Neural progenitor cell (in vitro differentiated cells): Measurements from ENCODE around the gene ITGB5. TPM values are rescaled to one million over a fixed set of nuclear protein-coding genes. Genes with fewer than 3 reads are reported as not detected.

ENCODE experiments used
- DNase-seq: peaks from one replicate; pipeline ENCODE4 v3.0.0-alpha.2; 2016; ENCODE audit warnings: low spot score
- H2AFZ ChIP-seq: fragments of 200-600 bp; sonication (generic); replicated peaks from 2 replicates; pipeline ENCODE4 v1.6.1; 2016; ENCODE audit warnings: antibody characterized with exemption
- H3F3A ChIP-seq: fragments of 200-600 bp; sonication (generic); 2 replicates; pipeline ENCODE4 v1.6.1; 2016; ENCODE audit warnings: antibody characterized with exemption, low read depth
- H3K27ac ChIP-seq: fragments of 200-600 bp; sonication (generic); 2 replicates; pipeline ENCODE4 v1.5.1; 2016; ENCODE audit warnings: mild to moderate bottlenecking
- H3K27me3 ChIP-seq: fragments of 200-600 bp; sonication (generic); 2 replicates; pipeline ENCODE4 v1.6.1; 2016; ENCODE audit warnings: mild to moderate bottlenecking, moderate library complexity
- H3K36me3 ChIP-seq: fragments of 200-600 bp; sonication (generic); 2 replicates; pipeline ENCODE4 v1.5.1; 2016
- H3K4me1 ChIP-seq: fragments of 200-600 bp; sonication (generic); 2 replicates; pipeline ENCODE4 v1.6.1; 2016; ENCODE audit warnings: mixed run types
- H3K4me2 ChIP-seq: fragments of 200-600 bp; sonication (generic); 2 replicates; pipeline ENCODE4 v1.6.1; 2016
- H3K4me3 ChIP-seq: fragments of 200-600 bp; sonication (generic); 2 replicates; pipeline ENCODE4 v1.5.1; 2016
- H3K79me2 ChIP-seq: fragments of 200-600 bp; sonication (generic); 2 replicates; pipeline ENCODE4 v1.6.1; 2016; ENCODE audit warnings: low read depth
- H3K9ac ChIP-seq: fragments of 200-600 bp; sonication (generic); 2 replicates; pipeline ENCODE4 v1.6.1; 2016
- H3K9me3 ChIP-seq: fragments of 200-600 bp; sonication (generic); 2 replicates; pipeline ENCODE4 v1.5.1; 2016; ENCODE audit warnings: low read depth
- H4K20me1 ChIP-seq: fragments of 200-600 bp; sonication (generic); 2 replicates; pipeline ENCODE4 v1.6.1; 2016; ENCODE audit warnings: low read depth
- H3K27ac Mint-ChIP-seq: 3 replicates; pipeline ENCODE4 v1.8.0; 2021; ENCODE audit warnings: mixed read lengths
- H3K27me3 Mint-ChIP-seq: 2 replicates; pipeline ENCODE4 v1.8.0; 2022; ENCODE audit warnings: low read depth, mild to moderate bottlenecking, inconsistent platforms, moderate library complexity, mixed read lengths; ENCODE audit not compliant: insufficient read depth
- H3K36me3 Mint-ChIP-seq: 3 replicates; pipeline ENCODE4 v1.8.0; 2021; ENCODE audit warnings: mixed read lengths
- H3K4me1 Mint-ChIP-seq: 3 replicates; pipeline ENCODE4 v1.8.0; 2021; ENCODE audit warnings: mixed read lengths
- H3K4me3 Mint-ChIP-seq: 3 replicates; pipeline ENCODE4 v1.8.0; 2021; ENCODE audit warnings: mild to moderate bottlenecking, moderate library complexity, mixed read lengths
- H3K9me3 Mint-ChIP-seq: 3 replicates; pipeline ENCODE4 v1.8.0; 2020; ENCODE audit warnings: mixed read lengths
- CTCF ChIP-seq: fragments of 200-600 bp; sonication (generic); IDR thresholded peaks from 2 replicates; pipeline ENCODE4 v1.5.1; 2017; ENCODE audit warnings: antibody characterized with exemption, mild to moderate bottlenecking
- EZH2 ChIP-seq: fragments of 200-600 bp; sonication (generic); IDR thresholded peaks from 2 replicates; pipeline ENCODE4 v1.6.1; 2017; ENCODE audit warnings: antibody characterized with exemption, mild to moderate bottlenecking, moderate library complexity
- EZH2phosphoT487 ChIP-seq: fragments of 200-600 bp; sonication (generic); IDR thresholded peaks from 2 replicates; pipeline ENCODE4 v1.6.1; 2017; ENCODE audit warnings: antibody characterized with exemption
- total RNA-seq: library from RNA; depleted of rRNA; stranded (reverse); fragments of >200 nt; gene quantifications from 2 replicates; pipeline ENCODE4 v1.2.3, GENCODE V29; 2015; ENCODE audit warnings: low replicate concordance

The ITGB5 gene
- total RNA-seq, 1 donor from 2014 or later = 55.8 TPM

GRCh38 chr3:124851136-124851535 is 36.0 kb downstream of the ITGB5 start:
- Mint-ChIP-seq H3K27me3 (no peaks in the 10 kb centered on the region), H3K36me3 (peaks cover 16% of the 10 kb centered on the region), H3K4me3 (no peak overlapping the region), H3K4me1 (peaks cover 25% of the 10 kb centered on the region), H3K27ac (no peak overlapping the region), H3K9me3 (no peaks in the 10 kb centered on the region)
- Histone ChIP-seq H3K27ac (no peak overlapping the region), H3K9ac (no peak overlapping the region), H3K9me3 (no peaks in the 10 kb centered on the region), H3K27me3 (no peaks in the 10 kb centered on the region), H3F3A (no peaks in the 10 kb centered on the region), H4K20me1 (no peaks in the 10 kb centered on the region), H2AFZ (no peak overlapping the region), H3K79me2 (no peaks in the 10 kb centered on the region), H3K36me3 (no peaks in the 10 kb centered on the region), H3K4me3 (no peak overlapping the region), H3K4me2 (no peak overlapping the region), H3K4me1 (peaks cover 4% of the 10 kb centered on the region)
- no peak for TF ChIP-seq EZH2phosphoT487
- TF ChIP-seq EZH2 = no peak
- no peak for TF ChIP-seq CTCF
- no peak for DNase-seq

GRCh38 chr3:124850633-124851032 is 36.5 kb downstream of the ITGB5 start:
- H3K4me1 Mint-ChIP-seq = peaks cover 25% of the 10 kb centered on the region
- peak; percentile 19 for DNase-seq
- Histone ChIP-seq H3K4me2 (no peak overlapping the region), H3K4me3 (no peak overlapping the region), H3K9me3 (no peaks in the 10 kb centered on the region), H3K27me3 (no peaks in the 10 kb centered on the region), H3F3A (no peaks in the 10 kb centered on the region), H3K79me2 (no peaks in the 10 kb centered on the region), H3K9ac (no peak overlapping the region), H2AFZ (no peak overlapping the region), H4K20me1 (no peaks in the 10 kb centered on the region), H3K4me1 (peaks cover 4% of the 10 kb centered on the region), H3K36me3 (no peaks in the 10 kb centered on the region), H3K27ac (no peak overlapping the region)
- no peak overlapping the region for H3K4me3 Mint-ChIP-seq
- peaks cover 16% of the 10 kb centered on the region for H3K36me3 Mint-ChIP-seq
- TF ChIP-seq EZH2phosphoT487 = no peak
- no peak for TF ChIP-seq EZH2
- no peak for TF ChIP-seq CTCF
- H3K27ac Mint-ChIP-seq = no peak overlapping the region
- H3K27me3 Mint-ChIP-seq = no peaks in the 10 kb centered on the region
- H3K9me3 Mint-ChIP-seq = no peaks in the 10 kb centered on the region

GRCh38 chr3:124850212-124850611 is 37.0 kb downstream of the ITGB5 start:
- no peak overlapping the region for H3K4me2 ChIP-seq
- Mint-ChIP-seq H3K4me1 (peaks cover 25% of the 10 kb centered on the region), H3K27ac (peak overlapping the region; percentile 48), H3K4me3 (no peak overlapping the region), H3K27me3 (peaks cover 2% of the 10 kb centered on the region), H3K9me3 (no peaks in the 10 kb centered on the region), H3K36me3 (peaks cover 14% of the 10 kb centered on the region)
- no peaks in the 10 kb centered on the region for H3K9me3 ChIP-seq
- no peak overlapping the region for H3K9ac ChIP-seq
- no peak overlapping the region for H3K27ac ChIP-seq
- peaks cover 4% of the 10 kb centered on the region for H3K4me1 ChIP-seq
- no peaks in the 10 kb centered on the region for H3K27me3 ChIP-seq
- TF ChIP-seq EZH2phosphoT487 (no peak), EZH2 (no peak), CTCF (no peak)
- no peaks in the 10 kb centered on the region for H3K36me3 ChIP-seq
- H3K79me2 ChIP-seq = no peaks in the 10 kb centered on the region
- no peaks in the 10 kb centered on the region for H4K20me1 ChIP-seq
- H3K4me3 ChIP-seq = no peak overlapping the region
- H2AFZ ChIP-seq = no peak overlapping the region
- DNase-seq = no peak
- no peaks in the 10 kb centered on the region for H3F3A ChIP-seq
